HG03342 (cell line): ENCODE results near the gene MYO1C.

Experiments
- ATAC-seq: cut with Tn5 transposase; IDR thresholded peaks from one replicate; pipeline ENCODE4 v1.9.1; 2021; ENCODE audit warnings: mild to moderate bottlenecking, moderate library complexity; ENCODE audit not compliant: unreplicated experiment

MYO1C gene

DNA sequence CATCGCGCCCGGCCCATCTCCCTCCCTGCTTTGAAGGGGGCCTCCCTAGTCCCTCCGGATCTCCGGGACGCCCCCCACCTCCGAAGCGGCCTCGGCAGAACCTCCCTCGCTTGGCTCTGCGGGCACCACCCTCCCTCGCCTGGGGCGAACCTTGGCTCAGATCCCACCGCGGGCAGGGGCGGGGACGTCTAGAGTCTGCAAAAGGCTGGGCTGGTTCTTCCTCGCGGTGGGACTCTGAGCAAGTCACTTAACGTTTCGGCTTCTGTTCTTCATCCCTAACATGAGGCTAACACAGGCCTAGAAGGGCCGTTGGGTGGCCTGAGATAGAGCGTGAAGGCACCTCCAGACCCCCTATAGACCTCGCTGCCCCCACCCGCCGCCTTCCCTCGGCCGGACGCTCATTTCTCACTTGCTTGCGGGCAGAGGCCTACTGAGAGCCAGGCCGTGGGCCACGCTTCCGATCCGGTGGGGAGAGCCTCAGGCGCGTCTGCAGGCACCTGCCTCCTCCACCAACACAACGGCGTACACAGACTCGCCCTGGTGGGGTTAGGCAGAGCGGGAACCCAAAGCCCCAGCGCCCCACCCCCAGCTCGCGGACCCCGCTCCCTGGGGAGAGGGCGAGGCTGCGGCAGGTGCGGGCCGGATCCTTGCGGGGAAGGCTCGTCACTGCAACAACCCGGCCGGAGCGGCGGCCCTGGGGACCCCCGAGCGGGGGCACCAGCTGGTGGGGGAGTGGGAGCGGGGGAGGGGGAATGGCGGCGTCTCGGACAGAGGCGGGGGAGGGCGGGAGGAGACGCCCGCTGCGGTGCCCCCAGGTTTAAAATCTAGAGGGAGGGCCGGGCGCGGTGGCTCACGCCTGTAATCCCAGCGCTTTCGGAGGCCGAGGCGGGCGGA is 5.4 kb downstream of the MYO1C start:
- ATAC-seq = no peak

DNA sequence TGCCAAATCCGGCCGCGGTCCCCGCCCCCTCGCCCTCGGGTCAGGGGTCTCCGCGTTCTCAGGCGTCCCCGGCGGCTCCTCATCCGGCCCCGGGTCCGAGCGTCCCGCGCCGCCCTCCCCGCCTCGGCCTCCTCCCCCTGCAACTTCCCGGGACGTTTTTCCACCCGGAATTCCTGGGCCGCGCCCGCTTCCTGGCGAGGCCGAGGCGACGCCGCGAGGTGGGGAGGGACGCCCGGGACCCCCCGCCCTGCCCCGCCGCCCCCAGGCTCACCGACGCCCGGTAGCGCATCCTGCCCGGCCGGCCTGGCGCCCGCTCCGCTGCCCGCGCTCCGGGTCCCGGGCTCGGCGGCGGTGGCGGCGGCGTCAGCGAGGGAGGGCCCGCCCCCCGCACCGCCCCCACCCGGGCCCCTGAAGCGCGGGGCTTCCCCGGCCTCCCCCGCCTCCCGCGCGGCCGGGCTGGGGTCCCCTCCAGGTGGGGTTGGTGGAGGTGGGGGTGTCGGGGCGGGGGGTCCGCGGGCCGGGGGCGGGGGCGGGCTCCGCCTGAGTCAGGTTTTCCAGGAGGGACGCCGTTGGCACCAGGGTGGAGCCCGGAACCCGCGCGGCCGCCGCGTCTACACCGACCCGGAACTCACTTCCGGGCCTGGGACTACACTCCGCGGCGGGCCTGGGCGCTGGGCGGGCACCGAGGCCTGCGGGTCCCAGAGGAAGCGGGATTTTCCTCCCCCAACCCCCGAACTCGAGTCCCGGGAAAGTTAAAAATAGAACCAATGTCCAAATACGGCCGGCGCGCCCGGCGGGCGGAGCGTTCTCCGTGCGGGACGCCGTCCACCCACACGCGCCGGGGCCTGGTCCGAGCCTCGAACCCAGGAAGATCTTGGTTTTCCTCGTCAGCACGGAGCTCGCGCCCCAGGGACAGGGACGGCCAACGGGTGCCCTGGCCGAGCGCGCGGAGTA is 6.8 kb downstream of the MYO1C start:
- no peak for ATAC-seq

DNA sequence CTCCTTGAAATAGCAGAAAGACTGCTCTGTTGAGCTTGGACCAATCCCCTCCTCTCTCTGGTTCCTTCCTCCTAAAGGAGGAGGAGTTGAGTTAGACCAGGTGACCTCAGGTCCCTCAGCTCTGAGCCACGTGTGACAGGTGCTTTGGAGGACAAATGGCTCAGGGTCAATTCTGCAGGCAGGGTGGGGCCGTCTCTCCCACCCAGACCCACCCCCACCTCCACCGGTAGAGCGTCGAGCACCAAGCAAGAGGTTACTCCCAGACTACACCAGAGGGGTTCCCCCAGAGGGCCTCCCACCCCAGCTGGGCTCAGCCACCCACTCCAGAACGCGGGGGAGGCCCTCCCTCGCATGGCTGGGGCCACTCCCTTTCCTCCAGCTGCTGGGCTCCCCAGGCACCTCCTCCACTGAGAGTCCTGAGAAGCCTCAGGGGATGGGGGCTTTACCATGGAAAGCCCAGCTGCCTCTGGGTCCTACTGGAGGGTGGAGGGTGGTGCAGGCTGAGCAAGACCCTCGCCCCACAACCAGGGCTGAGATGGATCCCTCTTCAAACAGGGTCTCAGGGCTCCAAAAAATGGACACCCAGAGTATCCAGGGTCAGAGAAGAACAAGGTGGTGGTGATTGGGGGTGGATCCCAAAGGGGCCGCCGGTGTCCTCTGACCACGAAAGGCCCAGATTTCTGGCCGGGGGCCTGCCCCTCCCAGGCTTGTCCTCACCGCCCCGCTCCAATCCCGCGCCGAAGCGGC is 7.6 kb downstream of the MYO1C start:
- no peak for ATAC-seq

DNA sequence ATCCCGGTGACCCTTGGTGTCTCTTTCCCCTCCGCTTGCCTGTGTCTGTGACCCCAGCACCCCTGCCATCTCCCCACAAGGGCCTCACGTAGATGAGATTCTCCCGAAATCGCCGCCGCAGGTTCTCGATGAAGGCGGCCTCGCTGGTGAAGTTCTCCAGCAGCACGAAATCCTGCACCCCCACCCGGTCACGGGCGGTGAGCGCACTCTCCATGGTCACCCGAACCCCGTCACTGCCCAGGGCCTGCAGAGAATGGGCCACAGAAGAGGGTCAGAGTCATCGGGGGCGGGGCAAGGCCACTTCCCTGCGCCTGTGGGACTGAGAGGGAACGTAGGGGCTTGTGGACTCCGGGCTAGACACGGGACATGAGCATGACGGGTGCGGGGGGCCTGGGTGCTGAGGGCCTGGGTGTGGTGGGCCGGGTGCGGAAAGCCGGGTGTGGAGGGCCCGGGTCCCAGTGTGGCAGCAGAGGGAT is 8.4 kb downstream of the MYO1C start:
- ATAC-seq = no peak

DNA sequence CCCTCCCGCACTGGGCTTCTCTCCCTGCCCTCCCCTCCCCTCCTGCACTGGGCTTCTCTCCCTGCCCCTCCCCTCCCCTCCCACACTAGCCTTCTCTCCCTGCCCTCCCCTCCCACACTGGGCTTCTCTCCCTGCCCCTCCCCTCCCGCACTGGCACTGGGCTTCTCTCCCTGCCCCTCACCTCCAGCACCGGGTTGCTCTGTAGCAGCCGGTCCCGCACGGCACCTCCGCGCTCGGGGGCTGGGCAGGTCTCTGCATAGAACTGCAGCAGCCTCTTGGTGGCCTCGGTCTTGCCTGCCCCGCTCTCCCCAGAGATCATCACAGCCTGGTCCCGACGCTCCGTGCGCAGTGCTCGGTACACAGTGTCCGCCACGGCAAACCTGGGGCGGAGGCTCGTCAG is 9.8 kb downstream of the MYO1C start:
- ATAC-seq = no peak

DNA sequence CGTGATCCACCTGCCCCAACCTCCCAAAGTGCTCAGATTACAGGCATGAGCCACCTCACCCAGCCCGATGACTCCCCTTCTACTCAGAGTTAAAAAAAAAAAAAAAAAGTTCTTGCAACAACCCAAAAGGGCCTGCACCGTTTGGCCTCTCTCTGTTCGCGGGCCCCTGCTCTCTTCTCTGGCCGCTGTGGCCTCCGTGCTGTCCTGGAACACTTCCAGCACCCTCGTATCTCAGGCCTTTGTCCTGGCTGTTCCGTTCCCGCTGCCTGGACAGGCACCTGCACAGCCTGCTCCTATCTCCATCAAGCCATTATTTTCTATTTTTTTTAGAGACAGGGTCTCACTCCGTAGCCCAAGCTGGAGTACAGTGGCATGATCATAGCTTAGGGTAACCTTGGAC is 10.8 kb downstream of the MYO1C start:
- no peak for ATAC-seq

DNA sequence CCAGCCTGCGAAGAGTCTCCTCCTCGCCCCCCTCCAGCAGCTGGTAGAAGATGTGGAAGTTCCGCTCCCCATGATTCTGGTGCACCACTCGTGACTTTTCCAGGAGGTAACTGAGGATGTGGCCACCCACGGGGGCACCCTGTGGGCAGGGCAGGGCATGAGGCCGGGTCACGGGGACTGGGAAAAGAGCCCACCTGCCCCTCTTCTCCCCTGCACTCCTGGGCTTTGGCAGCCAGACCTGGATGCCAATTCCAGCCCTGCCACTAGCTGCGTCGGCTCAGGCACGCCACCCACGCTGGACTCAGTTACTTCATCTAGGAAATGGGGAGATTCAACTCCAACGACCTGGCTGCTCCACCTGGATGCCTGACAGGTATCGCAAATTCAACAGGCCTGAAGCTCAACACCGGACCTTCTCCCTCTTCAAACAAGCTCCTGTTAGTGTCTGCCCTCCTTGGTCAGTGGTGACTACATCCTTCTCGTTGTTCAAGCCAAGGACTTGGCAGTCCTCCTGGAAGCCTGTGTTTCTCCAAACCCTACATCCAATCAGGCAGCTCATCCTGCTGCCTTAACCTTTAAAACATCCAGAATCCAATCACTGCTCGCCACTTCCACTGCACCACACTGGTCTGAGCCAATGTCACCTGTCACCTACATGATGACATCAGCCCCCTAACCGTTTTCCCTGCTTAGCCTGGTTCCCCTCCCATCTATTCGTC is 11.6 kb downstream of the MYO1C start:
- no peak for ATAC-seq

DNA sequence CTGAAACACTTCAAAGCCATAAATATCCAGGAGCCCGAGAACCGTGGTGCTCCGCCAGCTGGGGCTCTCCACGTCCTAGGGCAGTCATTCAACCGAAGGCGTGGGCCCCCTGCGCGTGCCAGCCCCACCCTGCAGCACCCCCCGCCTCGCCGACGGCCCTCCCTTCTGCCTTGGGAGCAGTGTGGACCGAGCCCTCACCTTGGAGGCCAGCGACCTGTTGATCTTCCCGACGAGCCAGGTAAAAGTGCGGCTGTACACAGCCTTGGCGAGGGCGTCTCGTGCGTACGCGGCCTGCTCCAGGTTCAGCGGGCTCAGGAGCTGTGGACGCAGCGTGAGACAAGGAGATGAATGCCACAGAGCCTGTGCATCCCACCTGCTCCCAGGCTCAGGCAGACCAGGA is 14.1 kb downstream of the MYO1C start:
- ATAC-seq = no peak

DNA sequence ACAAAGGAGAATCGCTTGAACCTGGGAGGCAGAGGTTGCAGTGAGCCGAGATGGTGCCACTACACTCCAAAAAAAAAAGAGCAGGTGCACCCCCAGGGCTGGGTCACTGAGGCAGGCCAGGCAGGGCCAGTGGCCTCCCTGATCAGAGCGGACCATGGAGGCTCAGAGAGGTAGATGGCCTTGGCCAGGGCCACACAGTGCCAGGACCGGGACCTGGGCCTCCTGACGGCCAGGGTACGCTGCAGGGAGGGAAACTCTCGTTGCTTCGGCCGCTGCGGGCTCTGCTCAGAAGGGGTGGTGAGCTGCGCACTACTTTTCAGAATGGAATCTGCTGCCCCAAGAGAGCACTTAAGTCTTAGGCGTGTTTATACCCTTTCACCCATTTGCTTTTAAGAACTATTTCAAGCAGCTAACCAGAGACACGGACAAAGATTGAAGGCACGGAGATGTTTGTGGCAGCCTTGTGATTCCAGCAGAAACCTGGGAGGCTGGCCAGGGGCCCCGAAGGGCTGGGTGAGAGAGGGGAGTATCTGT is 17.1 kb downstream of the MYO1C start:
- ATAC-seq = no peak

DNA sequence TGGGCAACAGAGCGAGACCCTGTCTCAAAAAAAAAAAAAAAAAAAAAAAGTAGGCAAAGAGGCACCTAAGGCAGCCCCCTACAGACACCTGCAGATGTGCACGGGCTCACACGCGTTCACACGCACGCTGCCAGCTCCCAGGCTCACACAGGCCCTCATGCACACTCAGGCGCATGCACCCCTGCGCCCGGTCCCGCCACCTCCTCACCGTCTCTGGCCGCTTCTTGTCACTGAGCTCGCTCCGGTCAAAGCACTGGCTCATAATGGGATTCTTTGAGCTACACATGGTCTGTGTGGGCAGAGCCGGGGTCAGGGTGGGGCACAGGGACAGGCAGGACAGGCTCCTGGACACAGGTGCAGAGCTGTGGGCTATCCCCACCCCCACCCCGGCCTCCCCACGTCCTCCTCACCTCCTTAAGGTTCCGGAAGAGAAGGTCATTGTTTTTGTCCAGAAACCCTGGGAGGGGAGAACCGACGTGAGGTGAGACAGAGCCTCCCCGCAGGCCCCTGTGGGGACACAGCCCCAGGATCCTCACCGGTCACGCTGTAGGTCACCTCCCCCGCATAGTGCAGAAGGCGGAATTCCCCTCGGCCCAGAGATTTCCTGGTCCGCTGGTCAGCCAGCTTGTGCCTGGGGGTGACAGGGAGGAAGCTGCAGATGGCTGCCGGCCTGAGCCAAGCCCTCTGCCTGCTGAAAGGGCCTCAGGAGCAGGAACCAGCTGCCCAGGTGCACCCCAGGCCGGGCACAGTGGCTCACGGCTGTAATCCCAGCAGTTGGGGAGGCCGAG is 17.9 kb downstream of the MYO1C start:
- peak; percentile 56 for ATAC-seq

DNA sequence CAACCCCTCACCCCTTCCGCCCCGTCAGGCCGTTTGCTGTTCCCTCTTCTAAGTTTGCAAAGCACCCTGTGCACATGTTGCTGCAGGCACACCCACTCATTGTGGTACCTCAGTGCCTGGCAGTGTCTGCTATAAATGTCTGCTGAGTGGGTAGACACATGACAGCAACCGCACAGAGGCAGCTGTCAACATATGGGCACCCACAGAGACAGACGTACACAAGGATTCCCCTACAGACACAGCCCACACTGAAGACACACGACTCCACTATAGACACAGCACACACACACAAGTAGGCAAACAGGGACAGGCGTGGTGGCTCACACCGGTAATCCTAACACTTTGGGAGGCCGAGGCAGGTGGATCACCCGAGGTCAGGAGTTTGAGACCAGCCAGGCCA is 18.6 kb downstream of the MYO1C start:
- ATAC-seq = no peak

DNA sequence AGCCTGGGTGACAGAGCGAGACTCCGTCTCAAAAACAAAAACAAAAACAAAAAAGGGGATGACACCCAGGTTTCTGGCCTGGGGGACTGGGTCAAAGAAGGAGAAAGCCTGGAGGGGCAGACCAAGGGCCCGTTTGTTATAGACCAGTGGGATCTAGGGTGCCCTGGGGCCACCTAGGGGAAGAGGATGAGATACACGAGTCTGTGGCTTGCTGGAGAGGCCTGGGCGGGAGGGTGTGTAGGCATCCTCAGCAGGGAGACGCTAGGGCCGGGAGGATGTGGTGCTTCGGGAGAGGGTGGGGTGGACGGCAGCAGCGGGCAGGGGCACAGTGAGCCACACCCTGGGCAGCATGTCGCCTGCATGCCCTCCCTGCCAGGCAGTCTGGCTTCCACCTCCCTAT is 19.3 kb downstream of the MYO1C start:
- ATAC-seq = no peak

DNA sequence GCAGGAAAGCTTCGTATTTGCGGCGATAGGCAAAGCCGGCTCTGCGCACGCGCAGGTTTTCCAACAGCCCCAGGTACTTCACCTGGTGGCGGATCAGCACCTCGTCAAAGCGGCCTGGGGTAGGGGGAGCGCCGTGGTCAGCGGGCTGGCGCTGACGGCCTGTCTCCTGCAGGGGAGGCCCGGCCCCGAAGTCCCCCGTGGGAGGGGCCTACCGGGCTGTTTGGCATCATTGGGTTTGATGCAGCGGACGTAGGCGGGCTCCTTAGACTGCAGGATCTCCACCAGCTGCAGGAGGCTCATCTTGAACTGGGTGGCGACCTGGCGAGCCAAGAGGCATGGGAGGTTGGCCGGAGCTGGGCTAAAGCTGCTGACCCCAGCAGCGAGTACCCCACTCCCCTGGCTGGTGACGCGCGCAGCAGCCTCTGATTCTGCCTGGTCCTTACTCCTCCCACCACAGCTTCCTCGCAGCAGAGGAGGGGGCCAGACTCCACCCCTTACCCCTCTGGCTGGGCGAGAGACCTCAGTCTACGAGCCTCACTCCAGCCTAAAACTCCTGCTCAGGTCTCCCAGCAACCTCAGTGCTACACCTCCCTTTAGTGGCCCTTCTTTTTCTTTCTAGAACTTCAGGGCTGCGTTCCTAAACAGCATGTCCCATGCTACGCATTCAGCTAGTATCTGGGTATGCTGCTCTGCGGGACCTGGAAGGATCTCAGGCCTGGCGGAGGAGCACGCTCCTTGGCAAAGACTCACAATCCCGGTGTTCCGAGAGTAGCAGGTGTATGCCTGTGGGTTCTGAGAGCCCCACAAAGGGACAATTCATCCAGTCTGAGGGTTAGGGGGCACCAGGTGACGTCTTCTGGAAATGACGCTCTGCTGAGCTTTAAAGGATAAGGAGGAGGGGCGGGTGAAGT is 20.3 kb downstream of the MYO1C start:
- ATAC-seq = no peak

DNA sequence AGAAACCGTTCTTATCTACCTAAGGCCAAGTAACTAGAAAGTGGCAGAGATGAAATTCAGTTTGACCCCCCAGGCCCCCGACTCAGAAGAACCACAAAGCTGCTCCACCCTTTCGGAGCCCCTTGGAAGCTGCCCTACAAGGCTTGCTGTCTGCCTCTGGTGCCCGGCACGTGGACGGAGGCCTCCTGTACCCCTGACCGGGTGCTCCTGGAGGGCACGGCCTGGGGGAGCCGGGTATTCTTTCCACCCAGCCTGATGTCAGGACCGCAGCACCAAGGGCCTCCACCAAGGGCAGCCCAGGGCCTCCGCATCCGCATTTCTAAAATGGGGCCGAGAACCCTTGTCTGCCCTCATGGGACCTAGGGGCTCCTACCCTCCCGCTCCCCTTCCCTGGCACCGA is 21.0 kb downstream of the MYO1C start:
- no peak for ATAC-seq

DNA sequence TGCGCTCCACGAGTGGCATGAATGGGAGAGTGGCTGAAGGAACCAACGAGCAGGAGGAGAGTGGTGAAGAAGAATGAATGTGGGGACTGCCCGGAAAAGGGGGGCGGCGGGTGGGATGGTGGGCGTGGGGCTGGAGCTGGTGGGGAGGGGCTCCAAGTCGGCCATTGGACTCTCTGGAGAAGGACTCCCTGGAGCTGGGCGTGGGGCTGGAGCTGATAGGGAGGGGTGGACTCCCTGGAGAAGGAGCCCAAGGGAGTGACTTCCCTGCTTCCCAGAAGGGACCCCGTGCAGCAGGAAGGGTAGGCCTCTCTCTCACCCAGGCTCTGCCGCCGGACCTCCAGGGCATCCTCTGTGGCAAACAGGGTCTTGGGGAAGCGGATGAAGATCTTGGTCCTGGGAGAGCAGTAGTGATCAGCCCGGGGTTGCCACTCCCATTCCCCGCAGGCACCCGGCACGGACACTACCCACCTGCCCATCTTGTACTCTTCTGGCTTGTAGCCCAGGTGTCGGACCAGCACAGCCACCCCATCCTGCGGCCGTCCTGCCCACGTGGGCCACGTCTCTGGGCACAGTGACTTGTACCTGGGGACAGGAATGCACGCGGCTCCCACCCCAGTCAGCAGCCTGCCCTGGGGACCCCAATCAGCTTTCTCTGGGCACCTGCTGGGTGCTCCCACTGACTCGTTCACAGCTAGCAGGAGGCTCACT is 21.6 kb downstream of the MYO1C start:
- no peak for ATAC-seq

DNA sequence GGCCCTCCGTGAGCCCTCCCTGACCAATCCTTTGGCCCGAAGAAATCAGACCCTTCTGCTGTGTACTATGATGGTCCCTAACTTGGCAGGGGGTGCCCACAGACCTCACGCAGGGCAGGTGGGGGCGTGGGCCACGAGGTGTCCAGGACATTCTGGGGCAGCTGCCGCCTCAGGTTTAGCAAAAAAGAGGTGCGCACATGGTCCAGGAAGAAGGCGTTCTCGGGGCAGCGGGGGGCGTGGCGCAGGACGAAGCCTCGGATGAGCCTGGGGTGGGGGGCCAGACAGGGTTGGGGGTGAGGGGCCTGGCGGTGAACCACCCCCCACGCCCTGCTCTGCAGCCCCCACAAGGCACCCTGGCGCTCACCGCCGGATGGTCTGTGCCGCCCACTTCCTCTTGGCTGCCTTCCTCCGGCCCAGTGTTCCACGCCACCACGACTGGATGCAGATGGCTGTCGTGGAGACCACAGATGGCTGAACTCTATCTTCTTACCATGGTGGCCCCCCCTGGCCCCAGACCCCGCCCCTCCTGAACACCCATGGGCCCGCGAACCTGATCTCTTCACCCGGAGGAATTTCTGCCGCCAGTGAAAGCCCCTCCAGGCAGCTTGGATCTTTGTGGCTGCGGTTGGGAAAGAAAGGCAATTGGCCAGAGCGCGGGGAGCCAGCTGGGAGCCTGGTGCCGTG is 22.3 kb downstream of the MYO1C start:
- ATAC-seq = no peak

DNA sequence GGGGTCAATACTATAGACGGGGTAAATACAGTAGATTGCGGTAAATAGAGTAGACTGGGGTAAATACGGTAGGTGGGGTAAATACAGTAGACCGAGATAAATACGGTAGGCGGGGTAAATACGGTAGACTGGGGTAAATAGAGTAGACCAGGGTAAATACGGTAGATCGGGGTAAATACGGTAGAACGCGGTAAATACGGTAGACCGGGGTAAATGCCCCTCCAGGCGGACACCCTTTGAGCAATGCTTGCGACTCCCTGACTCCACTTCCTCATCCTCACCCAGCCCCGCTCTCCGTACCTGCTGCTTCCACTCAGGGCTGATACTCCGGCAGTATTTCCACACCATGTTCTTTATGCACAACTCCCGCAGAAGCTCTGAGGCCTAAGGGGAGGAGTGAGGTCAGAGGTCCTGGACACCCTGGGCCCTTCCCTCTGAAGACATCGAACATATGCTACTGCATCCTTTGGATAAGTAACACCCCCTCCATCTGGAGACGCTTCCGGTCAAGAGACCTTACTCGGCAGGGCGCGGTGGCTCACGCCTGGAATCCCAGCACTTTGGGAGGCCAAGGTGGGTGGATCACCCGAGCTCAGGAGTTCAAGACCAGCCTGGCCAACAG is 23.1 kb downstream of the MYO1C start:
- no peak for ATAC-seq
